Brain microvascular endothelial cell (primary cell): Measurements from ENCODE around the gene ANKRD65.

Experiments used
- DNase-seq: peaks from one replicate; pipeline ENCODE4 v3.0.0-alpha.2; 2020
- H3K27ac ChIP-seq: fragments of 250-450 bp; sonication (Bioruptor Pico); 2 replicates; pipeline ENCODE4 v1.5.1; 2020; ENCODE audit warnings: mild to moderate bottlenecking, moderate library complexity
- H3K27me3 ChIP-seq: fragments of 250-450 bp; sonication (Bioruptor Pico); replicated peaks from 2 replicates; pipeline ENCODE4 v1.5.1; 2020; ENCODE audit warnings: mild to moderate bottlenecking
- H3K36me3 ChIP-seq: fragments of 250-450 bp; sonication (Bioruptor Pico); replicated peaks from 2 replicates; pipeline ENCODE4 v1.5.1; 2020; ENCODE audit warnings: mild to moderate bottlenecking
- H3K4me3 ChIP-seq: 2 replicates; pipeline ENCODE4 v1.5.1; 2011; ENCODE audit warnings: low read depth, mild to moderate bottlenecking, control low read depth, low read length, moderate library complexity
- CTCF ChIP-seq: IDR thresholded peaks from 2 replicates; pipeline ENCODE4 v1.5.1; 2011; ENCODE audit warnings: low read depth, mild to moderate bottlenecking, moderate library complexity, low read length, control low read depth, inconsistent platforms; ENCODE audit errors: missing control alignments
- in situ Hi-C: cut with HindIII; loops from 2 replicates; pipeline ENCODE4 v1.10.0; 2017; ENCODE audit warnings: low sequenced_read_pairs, low pct_ligation_motif_present

The ANKRD65 gene

GRCh38 chr1:1440262-1441001 lies 19.4 kb upstream of the ANKRD65 start:
- in situ Hi-C loops = no loop called here
- Histone ChIP-seq H3K27ac (no peak overlapping the region), H3K27me3 (no peaks in the 10 kb centered on the region), H3K36me3 (no peaks in the 10 kb centered on the region), H3K4me3 (no peak overlapping the region)
- no peak for TF ChIP-seq CTCF
- no peak for DNase-seq

- in situ Hi-C loops = no loop called here
These were observed 18.6 kb upstream of the ANKRD65 start for GRCh38 chr1:1439546-1440261.

GRCh38 chr1:1438531-1439381 lies 17.7 kb upstream of the ANKRD65 start:
- no peak overlapping the region for H3K4me3 ChIP-seq
- TF ChIP-seq CTCF = no peak
- no peaks in the 10 kb centered on the region for H3K27me3 ChIP-seq
- H3K27ac ChIP-seq = no peak overlapping the region
- in situ Hi-C loops = no loop called here
- no peak for DNase-seq
- H3K36me3 ChIP-seq = no peaks in the 10 kb centered on the region

More at GRCh38 chr1:1439546-1440261, 18.6 kb upstream of the ANKRD65 start:
- no peak for DNase-seq
- TF ChIP-seq CTCF = no peak
- no peak overlapping the region for H3K27ac ChIP-seq
- no peak overlapping the region for H3K4me3 ChIP-seq
- H3K36me3 ChIP-seq = no peaks in the 10 kb centered on the region
- no peaks in the 10 kb centered on the region for H3K27me3 ChIP-seq

- Histone ChIP-seq H3K36me3 (no peaks in the 10 kb centered on the region), H3K4me3 (no peak overlapping the region), H3K27ac (no peak overlapping the region), H3K27me3 (no peaks in the 10 kb centered on the region)
- no peak for DNase-seq
- TF ChIP-seq CTCF = no peak
- in situ Hi-C loops = no loop called here
These were observed 16.9 kb upstream of the ANKRD65 start for GRCh38 chr1:1437904-1438376.

- H3K36me3 ChIP-seq = no peaks in the 10 kb centered on the region
- no peak overlapping the region for H3K4me3 ChIP-seq
- no peaks in the 10 kb centered on the region for H3K27me3 ChIP-seq
- in situ Hi-C loops = no loop called here
- DNase-seq = no peak
- H3K27ac ChIP-seq = no peak overlapping the region
- no peak for TF ChIP-seq CTCF
These were observed 16.2 kb upstream of the ANKRD65 start for GRCh38 chr1:1437033-1437903.
